HG02588 (cell line): Measurements from ENCODE around the gene UNC13D.
"Not testable (repeated sequence)": the region's sequence is repeated elsewhere in the genome, so short reads cannot be mapped to it uniquely, and the experiment has no call there.

Source experiments
- ATAC-seq: cut with Tn5 transposase; IDR thresholded peaks from one replicate; pipeline ENCODE4 v1.9.1; 2021; ENCODE audit warnings: mild to moderate bottlenecking, moderate library complexity; ENCODE audit not compliant: unreplicated experiment

The UNC13D gene

DNA sequence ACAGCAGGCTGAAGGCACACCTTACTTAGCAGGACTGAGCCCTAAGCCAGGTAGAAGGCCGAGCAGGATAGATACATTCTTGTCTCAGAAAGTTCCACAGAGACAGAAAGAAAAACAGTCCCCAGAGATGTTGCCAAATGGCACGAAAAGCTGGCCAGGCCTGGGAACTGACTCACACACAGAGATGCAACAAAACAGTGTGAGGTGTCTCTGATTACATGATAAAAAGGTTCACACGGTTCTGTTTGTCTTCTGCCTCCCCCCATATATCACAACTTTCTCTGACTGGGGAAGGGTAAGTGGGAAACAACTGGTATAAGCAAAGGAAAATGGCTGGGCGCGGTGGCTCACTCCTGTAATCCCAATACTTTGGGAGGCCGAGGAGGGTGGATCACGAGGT lies 9.2 kb upstream of the UNC13D start:
- no peak for ATAC-seq

DNA sequence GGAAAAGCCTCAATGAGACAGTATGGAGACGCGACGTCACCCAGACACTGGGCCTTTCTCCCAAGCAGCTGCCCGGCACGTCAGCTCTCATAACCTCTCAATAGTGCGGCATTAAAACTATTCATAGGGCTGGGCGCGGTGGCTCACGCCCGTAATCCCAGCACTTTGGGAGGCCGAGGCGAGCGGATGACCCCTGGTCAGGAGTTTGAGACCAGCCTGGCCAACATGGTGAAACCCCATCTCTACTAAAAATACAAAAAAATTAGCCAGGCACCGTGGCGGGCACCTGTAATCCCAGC lies 7.4 kb upstream of the UNC13D start:
- ATAC-seq, result not testable (repeated sequence)

DNA sequence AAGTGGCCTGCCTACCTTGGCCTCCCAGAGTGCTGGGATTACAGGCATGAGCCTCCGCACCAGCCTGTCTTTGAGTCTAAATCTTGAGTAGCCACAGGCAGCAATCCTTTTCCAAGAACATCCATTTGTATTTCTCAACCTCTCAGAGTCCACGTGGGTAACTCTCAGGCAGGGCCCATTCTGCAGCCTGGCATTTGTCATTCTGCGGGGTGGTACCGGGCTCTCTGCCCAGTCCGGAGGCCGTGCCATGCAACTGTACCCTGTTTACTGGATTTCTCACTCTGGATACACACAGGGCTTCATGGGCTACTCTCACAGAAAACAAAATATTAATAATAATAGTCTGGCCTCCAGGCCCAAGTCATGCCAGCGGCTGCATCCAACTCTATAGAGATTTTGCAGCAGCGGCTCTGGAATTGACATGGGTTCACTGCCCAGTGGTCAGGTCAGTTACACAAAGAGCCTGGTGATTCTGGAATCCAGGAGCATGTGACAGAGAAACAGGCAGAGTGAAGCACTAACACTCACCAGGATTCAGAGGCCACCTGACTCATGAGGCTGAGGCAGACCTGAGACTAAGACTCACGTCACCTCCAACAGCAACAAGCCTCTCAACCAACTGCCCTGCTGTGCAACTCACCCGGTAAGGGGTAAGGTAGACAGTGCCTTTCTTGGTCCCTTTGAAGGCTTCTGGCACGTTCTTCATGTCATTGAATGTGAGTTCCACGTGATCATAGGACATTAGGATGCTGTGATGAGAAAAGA lies 6.9 kb upstream of the UNC13D start:
- ATAC-seq, result no peak

DNA sequence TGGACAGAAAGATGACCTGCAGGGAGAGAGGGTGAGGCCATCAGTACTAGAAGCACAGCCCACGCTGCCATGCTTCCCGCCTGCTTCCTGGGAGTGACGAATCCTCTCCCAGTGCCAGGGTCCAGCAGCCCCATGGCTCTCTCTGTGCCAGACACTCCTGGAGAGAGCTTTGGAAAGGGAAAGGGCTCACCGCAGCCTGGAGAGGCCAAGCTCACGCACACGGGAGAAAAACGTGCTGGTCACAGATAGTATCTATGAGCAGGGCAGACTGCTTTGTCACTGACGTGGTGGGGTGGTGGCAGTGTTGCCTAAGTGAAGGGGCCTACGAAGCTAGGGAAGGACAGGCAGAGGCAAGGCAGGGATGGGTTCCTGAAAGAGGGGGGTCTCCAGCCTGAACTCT lies 5.5 kb upstream of the UNC13D start:
- no peak for ATAC-seq

DNA sequence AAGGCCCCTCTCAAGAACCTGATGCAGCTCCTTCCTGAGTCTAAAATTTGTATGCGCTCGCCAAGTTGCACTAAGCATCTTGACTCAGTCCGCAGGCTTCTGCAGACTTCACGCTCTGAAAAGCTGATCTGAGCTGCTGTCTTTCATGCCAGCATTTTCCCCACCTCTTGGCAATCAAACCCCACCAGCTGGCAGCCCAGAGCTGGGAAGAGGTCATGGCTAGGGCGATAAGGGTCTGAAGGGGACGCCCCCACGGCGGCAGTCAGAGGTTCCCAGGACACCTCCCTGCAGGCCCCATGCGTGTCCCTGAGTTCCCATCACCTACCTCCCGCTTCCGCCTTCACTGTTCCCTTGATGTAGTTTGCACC lies 5.1 kb upstream of the UNC13D start:
- ATAC-seq, result no peak

DNA sequence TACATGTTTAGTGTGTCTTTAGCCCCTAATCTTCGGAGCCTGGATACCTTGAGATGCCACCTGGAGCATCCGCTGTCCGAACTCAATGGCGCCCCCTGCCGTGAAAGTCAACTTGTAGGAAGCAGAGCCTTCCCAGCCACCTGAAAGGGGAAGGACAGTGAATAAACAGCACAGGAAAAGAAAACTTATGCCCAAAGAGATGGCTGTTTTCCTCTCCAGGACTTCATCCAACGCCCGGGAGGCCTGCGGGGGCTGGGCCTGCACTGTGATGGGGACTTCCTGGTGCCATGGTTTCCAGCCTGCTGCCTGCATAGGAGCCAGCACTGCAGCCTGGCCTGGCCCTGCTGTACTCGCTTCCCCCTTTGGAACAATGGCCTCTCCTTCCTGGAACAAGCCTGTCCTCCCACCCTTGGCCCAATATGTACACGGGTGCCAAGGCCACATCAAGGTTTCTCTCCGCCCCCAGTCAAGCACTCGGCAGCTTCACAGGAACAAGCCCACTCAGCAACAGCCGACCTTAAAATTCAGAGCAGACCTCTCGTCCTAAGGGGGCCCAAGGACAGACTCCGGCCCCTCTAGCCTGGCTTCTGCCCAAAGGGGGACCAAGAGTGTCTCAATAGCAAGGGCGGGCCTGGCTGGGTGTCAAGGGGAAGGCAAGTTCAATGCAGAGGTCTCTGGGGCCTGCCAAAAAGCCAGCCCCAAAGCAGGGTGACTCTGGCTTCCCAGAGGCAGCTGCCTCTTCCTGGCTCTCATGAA lies 4.5 kb upstream of the UNC13D start:
- ATAC-seq, result no peak

DNA sequence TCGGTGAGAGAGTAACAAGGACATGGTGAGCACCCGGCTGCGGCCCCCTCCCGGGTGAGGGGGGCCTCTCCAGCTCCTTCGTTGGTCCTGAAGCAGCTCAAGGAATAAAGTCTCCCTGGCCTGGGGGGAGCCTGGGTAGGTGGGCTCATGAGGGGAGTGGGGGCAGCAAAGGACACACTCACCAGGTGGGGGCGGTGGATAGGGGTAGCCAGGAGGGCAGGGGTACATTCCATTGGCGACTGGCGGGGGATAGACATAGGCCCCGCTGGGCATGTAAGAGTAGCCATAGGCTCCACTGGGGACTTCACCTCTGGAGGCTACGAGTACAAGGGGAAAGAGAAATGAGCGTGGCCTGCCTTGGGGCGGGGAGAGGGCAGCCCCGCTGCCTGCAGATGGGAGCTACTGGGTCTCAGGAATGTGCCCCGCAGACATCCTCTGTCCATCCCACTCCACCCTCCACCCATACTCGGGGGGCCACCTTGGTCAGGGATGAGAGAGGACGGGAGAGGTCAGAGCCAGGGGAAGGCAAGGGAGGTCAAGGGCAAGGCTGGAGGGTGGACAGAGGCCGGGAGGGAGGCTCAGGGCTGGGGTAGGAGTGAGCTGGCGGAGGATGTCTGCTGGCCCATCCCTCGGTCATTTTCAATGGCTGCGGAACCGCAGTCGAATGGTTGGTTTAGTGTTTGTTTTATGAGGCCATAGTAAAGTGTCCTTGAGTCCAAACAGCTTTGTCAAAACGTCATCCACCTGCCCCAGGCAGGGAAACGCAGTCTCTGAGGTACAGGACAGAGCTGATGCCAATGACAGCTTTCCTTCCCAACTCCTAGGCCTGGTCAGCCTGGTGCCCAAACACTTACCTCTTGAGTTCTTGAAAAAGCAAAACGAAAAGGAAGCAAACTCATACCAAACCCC lies 3.7 kb upstream of the UNC13D start:
- no peak for ATAC-seq

DNA sequence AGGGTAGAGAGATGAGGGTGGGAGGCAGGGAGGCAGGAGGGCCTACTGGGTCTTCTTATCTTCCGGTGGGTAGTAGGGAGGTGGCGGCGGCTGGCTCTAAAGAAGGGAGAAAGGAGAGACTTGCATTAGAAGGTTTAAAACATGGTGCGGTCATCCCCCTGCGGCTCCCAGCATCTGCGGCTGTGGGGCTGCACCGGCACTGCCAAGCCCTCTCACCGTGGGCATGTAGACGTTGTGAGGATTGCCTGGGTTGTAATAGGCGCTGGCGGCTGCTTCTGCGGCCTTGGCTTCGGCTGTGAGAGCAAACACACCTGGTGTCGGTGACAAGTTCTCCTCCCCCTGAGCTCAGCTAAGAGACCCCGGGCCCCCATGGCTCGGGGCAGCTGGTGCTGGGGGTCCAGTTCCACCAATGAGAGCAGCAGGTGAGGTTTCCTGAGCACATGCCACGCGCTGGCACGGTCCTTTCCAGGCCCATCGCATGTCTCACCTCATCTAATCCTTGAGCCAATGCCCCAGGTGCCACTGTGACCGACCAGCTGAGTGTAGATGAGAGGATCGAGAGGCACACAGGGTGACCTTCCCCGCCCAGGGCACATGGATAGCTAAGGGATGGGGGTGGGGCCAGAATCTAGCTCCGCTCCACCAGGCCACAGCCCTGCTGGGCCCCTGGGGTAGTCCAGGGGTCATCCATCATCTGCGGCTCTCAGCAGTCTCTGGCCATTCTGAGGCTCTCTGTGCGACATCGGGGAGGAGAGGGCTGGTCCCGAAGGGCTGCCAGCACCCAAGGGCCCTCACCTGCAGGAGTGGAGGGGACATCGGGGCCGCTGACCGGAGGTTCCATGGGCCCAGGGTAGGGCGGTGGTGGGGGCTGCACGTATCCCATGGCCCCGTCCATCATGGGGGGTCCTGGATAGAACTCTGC lies 2.7 kb upstream of the UNC13D start:
- no peak for ATAC-seq

DNA sequence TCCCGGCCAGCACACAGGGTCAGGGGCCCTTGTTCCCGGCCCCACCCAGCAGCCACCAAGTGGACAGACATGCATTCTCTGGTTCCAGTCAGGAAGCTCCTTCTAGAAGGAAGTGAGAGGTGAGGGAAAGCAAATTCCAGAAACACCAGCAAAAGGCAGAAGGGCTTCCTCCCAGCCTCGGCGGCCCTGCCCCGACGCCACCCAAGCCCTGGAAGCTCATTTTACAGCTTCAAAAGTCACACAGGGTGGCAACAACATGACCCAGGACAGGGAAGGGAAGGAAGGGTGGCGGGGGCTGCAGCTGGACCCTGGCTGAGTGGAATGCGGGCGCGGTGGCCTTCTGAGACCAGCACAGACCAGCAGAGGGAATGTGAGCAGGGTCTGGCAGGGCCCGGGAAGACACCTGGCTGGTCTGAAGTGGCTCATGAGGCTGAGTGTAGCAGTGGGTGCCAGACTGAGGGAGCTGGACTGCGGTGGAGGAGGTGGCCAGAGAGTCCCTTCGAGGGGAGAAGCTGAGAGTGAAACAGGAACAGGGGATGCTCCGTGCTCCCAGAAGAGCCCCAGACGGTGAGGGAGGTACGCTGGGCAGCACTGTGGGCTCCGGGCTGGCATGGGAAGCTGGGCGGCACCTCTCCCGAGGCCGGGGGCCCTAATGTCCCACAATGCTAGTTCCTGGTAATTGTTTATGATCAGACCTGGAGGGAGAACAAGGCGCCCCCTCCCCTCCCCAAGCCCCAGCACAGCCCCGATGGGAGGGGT lies 1.9 kb upstream of the UNC13D start:
- ATAC-seq, result no peak

DNA sequence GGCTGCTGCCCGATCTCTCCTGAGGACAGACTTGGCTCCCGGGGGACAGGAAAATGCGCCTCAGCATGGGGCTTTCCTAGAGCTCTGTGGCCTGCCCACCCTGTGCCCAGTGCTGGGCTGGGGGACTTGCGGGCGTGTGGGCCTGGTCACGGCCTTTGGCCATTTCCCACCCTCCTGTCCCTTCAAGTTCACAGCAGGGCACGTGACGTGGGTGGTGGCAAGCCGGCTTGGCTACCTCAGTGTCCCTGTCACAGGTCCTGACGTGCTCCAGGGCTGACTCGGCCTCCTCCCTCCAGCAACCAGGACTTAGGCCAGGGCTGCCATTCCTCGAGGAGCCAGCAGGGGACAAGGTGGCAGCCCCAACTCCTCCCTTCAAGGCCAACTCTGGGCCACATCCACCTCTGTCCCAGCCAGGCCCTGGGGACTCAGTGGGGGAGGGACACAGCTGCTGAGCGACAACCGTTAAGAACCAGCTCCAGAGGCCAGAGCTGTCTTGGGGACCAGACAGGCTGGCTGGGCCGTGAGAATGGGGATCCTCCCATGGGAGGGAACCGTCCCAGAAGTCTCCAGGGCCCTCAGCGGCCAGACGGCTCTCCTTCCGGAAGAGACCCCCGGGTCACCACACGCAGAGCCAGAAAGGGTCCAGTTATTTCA lies 981 bp upstream of the UNC13D start:
- peak; percentile 67 for ATAC-seq

DNA sequence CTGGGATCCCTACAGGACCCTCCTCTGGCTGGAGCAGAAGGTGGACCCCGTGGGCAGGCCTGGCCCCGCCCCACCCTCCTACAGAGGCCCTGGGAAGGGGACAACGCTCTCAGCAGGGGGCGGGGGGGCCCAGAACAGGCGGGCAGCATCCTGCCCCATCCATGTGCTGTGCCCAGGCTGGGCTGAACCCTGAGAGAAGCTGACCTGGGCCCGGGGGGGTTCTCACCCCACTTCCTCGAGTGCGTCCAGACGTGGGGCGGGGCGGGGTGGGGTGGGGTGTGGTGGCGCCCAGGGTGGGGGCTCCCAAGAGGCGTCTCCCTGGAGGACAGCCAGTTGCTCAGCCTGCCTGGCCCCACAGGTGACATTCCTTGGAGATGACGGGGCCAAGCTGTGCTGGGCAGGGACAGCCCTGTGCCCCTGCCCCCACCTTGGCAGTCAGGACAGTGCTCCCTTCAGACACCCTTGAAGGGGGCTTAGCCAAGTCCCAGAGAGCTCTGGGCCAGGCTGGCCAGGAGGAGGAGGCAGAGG lies 390 bp upstream of the UNC13D start:
- ATAC-seq, result peak; percentile 5

DNA sequence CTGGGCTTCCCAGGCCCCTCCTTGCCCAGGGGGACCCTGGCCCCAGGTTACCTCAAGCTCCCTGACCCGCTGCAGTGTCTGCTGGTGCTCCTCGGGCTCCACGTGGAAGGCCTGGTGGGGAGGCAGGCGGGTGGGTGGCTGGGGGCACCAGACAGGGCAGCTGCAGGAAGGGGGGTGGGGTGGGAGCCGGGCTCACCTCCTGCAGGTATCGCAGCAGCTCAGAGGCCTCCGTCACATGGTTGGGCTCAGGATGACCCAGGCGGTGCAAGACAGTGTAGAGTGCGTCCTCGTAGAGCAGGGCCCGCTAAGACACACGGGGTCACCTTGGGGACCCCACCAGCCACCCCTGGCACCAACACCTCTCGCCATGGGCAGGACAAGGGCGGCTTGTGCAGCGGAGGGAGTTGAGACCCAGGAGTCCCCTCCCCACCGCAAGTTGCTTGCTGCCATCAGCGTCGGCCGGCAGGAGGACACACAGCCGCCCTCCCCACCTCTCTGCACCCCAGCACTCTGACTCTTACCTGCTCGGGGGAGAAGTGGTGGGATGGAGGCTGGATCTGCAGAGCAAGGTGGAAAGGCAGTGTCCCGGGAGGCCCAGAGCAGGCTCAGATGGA lies 1.1 kb downstream of the UNC13D start:
- ATAC-seq, result no peak

DNA sequence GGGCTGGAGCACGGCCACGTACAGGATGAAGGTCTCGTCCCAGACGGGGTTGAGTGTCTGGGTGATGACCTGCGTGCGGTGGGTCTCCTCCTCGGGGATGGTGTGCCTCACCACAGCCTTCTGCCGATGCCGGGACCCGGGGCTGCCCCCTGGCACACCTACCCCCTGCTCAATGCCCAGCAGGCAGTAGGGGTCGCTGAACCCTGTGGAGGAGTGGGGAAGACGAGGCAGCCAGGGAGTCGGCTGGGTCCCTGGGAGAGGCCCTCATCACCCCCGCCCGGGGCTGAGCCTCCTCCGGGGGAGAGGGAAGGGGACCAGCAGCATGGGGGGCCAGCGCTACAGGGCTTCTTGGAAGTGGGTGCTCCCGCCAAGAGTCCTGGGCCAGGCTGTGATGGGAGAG lies 1.8 kb downstream of the UNC13D start:
- ATAC-seq, result no peak

DNA sequence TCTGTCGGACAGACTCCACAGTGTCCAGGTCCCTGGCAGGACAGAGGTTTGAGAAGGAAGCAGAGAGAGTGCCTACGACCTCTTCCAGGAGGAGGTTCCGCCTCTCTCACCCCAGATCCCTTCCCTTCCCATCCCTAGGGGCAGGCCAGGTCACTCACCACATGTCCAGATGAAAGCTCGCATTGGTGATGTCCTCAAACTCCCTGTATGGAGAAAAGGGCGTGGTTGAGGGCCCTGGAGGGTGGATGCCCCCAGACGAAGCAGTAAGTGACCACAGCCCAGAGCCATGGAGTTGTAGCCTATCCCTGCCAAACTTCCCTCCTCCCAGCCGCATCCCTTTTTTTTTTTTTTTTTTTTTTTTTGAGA lies 3.4 kb downstream of the UNC13D start:
- no peak for ATAC-seq

DNA sequence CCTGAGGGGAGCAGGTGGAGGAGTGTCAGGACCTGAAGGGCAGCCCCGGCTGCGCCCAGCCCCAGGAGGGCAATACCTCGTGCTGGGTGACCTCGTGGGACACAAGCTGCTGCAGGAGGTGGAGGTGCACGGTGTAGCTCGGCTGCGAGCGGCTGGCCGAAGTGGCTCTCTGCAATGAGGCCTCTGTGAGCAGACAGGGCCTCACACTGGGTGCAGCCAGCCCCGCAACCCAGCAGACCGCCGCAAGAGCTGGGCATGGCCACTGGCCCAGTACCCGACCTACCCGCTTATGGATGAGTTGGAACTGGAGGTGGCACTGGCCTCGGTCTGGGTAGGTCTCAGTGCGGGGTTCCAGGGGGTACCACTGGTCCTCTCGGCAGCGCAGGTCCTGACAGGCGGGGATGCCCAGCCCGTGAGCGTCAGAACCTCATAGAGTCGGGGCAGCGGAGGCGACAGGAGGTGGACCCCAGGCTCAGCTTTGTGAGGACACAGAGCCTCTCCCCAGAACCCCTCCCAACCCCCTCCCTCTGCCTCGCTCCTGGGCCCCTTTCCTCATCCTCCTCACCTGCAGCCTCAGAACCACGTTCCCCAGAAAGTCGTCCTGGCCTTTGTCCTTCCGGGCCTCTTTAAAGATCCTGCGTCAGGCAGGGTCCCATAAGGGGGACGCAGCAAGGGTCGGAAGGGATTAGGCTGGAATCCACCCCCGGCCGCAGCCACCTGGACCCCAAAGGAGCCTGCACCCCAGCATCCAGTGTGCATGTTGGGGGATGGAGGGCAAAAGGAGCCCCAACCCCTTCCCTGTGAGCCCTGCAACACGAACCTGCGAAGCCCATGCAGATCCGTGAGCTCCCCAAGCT lies 4.0 kb downstream of the UNC13D start:
- no peak for ATAC-seq

DNA sequence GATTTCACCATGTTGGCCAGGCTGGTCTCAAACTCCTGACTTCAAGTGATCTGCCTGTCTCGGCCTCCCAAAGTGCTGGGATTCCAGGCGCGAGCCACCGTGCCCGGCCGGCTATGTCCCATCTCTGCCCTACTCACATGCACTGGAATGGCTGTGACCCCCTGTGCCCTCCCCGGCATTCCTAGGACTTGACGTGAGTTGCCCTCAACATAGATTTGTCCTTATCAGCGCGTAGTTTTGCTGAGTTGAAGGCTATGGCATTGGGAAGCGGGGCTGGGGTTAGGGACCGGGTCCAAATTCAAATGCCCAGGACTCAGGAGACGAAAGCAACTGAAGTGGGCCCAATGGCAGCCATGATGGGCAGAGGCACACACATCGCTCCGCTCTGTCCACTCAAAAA lies 5.8 kb downstream of the UNC13D start:
- ATAC-seq, result no peak

DNA sequence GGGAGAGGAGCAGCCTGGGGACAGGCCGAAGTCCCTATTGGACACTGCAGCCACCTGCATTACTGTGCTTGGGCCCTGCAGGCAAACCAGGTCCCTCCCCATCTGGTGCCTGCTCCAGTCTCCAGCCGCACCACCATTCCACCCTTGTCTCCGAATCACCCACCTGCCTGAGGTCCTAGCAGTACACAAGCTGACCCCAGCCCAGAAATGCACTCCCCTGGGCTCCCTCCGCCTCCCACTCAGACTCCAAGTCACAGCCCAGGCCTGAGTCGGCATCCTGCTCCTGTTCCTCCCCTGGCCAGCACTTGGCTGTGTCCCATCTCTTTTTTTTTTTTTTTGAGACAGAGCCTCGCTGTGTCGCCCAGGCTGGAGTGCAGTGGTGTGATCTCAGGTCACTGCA lies 6.3 kb downstream of the UNC13D start:
- ATAC-seq, result no peak

DNA sequence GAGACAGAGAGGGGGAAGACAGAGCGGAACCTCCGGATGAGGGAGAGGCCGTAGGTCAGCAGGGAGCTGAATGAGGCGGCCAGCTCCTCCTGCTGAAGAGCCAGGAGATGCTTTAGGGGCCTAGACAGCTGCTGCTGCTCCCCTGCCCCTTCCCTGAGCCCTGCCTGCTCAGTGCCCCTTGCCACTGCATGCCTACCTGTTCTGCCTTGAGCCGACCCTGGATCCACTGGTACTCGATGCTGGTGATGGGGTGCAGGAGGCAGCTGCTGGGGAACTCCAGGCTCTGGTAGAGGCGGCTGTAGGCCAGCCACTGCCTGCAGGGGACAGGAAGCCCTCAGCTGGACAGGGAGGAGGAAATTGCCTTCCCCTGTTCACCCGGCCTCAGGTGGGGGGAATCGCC lies 7.6 kb downstream of the UNC13D start:
- ATAC-seq, result no peak
